Suppressor macrophage treated with lipopolysaccharide for 1 hour (primary cell): Measurements from ENCODE around the gene TENM4.

Experiments
- DNase-seq, 3 donors: peaks; one replicate each; pipeline ENCODE4 v3.0.0-alpha.2; 2020 to 2022

The TENM4 gene

DNA sequence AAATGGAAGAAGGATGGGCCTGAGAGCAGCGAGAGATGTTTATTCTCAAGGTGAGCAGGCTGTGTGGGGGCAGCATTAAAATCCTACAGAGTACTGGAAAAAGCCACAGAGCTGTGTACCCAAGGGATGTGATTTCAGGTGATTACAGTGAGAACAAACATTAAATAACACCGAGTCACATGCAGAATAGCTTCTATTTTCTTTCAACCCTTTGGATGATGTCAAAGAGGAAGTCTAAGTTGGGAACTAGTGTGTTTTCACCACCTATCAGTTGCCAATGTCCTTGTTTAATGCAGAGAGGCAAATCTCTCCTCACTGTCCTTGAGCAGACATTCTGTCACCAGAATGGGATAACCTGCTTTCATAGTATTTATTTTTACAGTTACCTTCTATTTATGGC, 486.6 kb downstream of the TENM4 start:
- DNase-seq = peak in 1 of 3 donors; percentile 24

DNA sequence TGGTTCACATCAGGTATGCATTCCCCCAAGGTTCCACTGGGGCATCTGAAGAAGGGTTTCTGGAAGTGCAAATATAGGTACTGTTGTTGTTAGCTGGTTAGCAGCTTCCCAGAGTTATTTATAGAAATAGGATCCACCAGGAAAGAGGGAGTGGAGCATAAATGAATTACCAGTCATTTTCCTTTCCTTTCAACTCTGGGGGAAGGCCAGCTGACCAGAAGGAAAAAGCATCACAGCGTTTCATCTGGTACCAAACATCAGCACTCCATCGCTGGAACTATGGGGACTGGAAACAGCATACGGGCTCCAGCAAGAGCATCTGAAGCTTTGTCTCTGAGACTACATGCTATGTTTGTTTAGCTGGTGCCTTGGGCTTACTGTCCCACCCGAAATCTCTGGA, 487.9 kb downstream of the TENM4 start:
- no peak for DNase-seq

DNA sequence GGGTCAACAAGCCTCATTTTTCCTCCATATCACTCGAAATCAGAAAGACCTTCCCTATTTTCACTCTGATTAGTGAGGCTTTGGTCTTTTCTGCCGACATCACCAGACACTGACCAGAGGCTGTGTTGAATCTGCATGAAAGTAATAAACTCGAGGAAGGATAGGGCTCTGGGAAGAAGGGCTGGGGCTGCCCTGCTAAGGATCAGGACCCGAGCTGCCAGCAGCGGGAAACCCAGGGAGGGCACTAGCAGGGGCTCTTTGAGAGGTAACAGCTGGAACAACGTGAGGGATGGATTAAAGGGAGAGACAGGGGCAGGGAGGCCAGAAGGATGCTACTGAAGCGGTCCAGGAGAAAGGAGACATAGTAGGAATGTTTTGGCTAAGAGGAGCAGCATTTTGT, 488.7 kb downstream of the TENM4 start:
- DNase-seq = no peak

DNA sequence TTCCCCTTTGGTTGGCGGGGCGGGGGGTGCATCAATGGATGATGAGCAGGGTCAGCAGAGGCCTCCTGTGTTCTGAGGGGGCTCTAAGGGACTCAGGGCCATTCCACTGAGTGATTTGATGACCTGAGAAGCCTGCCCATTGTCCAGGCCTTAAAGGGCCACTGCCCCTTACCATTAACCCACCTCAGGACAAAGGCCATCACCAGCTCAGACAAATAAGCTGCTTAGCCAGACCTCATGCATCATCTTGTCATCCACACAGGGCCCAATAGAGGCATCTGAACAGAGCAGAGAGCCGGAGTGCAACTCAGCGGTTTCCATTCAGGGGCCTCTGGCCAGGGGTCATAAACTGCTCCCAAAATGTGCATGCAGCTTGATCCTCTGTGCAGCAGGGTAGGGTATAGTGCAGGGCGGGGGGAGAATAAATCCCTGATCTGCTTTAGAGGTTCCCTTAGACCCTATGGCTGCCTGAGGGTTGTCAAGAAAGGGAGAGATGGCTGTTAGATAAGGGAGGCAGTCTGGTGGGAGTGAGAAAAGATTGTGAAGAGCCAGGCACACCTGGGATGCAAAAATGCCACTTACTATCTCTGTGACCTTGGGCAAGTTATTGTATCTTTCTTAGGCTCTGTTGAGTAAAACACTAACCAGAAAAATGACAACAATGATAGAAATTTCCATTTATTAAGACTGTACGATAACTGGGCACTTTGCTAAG, 490.7 kb downstream of the TENM4 start:
- no peak for DNase-seq

DNA sequence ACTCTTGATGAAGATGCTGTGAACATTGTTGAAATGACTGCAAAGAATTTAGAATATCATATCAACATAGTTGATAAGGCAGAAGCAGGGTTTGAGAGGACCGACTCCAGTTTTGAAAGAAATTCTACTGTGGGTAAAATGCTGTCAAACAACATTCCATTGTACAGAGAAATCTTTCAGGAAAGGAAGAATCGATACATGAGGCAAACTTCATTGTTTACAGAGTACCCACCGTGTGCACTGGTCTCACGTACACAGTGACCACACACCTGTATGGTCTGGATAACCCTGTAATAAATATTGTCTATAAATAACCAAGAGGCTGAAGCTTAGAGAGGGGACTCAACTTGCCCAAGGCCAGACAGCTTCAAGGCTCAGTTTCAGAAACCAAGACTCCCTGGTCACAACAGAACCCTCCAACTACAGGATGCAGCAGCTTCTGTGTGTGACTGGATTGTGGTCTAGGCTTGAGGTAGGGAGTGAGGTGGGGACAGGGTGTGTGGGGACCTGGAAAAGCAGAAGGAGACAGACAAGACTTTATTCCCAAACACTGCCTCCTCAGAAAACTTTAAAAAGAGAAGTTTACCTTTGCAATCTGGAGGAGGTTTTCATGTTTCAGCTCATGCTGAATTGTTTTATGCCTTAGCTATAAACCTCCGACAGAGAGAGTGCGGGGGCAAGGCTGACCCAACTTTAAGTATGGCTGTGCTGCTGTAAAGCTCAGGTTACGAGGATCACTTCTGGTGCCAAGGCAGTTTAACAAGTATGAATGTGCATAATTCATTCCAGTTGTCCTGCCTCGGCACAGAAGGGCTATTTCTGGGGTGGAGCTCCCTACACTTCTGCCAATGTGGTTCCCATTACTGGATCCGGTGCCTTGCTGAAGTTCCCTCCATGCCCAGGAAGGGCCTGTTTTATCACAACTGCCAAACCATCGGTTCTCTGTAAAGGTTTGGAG, 493.6 kb downstream of the TENM4 start:
- DNase-seq = no peak

DNA sequence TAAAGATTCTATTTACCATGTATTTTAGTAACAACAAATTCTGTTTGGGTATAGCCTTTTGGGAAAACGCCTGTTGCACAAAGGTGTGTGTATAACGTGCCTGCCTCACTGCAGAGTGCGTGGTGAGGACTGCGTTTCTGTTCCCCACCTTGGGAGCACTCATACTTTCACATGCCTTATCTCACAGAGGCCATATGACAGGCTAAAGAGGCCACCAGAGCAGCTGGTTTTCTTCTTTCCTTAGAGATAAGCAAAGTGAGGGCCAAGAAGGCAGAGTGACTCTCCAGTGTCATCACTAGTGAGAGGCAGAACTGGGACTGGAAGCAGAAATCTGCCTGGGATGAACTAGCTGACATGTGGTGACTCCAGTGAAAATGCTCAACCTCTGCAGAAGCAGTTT, 497.0 kb downstream of the TENM4 start:
- DNase-seq = no peak

DNA sequence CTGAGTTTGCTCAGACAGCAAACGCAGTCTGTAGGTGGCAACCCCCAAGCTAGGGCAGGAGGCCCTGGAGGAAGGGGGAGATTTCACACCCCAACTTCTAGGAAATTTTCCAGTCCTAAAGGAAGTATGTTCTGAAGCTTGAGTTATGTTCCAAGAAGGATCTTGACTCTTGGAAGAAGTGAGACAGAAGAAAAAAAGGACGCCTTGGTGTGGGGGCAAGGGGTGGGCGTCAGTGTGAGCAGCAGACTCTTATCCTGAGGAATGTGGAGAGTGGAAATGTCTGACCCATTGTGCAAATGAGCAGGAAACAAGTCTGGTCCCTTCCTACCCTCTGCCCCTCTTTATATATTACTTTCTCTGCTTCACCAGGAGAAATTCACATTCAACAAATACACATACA, 497.7 kb downstream of the TENM4 start:
- DNase-seq = no peak

DNA sequence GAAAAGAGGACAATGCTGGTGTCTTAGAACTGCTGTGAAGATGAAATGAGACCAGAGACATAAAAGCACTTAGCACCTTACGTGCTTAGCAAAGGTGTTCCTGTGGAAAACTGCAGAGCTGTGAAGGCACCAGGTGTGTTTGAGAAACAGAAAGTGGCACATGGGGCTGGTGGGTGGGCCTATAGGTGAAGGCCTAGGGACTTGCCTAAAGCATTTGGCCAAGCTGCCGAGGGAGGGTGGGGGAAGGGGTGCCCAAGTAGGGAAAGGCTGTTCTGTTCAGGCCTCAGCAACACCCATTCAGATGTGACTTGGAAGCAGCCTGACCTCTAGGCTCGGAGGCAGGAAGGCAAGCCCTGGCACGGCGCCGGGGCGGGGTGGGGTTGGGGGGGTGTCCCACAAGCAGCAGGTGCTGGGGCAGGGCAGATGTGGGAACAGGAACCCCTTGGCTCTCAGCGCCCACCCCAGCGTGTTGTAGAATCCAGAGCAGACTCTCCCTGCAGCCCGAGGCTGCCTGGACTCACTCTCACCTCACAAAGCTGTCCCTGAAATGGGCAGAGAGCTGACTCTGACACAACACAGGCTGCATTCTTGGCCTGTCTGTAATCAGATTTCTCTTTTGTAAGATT, 499.5 kb downstream of the TENM4 start:
- DNase-seq = no peak

DNA sequence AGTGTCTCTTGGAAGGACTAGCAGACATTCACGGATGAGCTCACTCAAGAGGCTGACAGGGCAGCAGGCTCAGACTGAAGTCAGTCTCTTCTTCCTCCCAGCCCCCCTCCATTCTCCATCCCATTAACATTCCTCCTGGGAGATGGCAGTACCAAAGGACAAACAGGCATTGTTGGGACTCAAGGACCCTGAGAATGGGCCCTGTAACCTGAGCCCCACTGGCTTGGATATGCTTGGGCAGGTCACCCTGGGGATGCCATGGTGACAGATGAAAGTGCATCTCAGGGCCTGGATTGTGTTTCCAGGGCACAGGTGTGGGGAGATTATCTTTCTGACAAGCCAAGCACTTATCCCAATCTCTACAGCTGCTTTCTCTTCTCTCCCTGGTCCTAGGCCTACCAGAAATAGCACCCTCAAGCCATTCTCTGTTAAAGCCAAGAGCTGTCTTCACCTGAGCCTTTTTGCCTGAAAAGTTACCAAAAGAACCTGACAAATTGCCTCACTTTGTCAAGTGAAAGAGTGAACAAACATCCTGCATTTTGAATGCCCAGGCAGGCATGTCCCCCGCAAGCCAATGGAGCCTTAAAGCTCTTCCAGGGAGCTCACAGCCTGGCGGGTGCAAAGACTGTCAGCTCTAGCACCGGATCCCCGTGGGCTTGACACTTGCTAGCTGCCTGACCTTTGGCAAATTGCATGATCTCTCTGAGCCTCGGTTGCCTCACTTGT, 500.2 kb downstream of the TENM4 start:
- no peak for DNase-seq

DNA sequence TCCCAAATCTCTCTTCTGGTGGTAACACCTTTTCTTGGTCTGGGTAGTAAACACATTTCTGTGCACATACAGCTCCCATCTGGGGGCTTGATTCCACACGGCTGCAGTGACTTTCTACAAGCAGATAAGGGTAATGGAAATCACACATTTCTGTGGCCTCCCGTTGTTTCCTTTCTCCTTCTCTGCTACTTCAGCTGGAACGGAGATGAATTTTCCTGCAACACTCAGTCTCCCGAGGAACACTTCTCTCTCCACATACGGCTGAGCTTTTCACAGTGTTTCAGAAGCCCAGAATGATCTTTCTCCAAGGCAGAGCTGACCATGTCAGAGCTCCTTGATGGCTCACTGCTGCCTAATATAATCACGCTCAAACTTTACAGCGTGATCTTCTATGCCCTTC, 501.9 kb downstream of the TENM4 start:
- no peak for DNase-seq

DNA sequence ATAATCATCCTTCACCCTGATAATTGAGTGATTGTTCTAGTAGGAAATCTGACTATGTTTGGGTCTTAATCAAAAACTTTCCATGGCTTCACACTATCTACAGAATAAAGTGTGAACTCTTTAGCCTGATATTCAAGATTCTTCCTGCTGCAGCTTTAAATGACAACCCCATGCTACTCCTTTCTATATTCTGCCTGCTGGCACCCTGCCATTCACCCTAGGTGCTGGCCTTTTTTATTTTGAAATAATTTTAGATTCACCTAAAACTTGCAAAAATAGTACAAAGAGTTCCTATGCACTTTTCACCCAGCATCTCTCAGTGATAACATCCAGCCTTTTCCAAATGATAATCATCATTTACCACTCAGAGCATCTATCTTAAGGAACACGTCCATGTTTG, 502.8 kb downstream of the TENM4 start:
- DNase-seq = no peak

DNA sequence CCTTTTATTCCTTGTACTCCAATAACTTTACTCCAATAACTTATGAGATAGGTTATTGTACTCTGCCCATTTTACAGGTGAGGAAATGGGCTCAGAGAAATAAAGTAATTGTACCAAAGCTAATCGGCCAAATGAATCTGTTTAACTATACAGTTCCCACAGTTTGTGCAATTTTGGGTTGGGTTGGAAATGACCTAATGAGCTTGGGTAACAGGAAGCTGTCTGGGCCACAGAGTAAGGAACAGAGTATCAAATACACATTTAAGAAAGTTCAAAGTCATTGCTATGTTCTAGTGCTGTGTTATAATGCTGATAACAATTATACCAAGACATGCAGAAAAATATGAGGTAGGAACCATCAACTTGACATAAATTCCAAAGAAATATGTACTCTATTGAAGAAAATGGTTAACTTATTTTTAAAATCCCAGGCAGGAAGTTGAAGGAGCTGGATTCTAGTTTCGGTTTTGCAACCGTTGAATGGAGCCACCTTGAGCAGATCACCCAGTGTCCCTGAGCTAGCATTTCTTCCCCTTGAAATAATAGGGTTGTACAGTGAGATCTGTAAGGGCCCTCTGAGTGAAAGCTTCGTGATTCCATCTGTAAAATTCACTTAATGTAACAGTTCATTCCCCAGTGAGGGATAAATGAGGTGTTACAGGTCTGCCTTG, 505.3 kb downstream of the TENM4 start:
- DNase-seq = peak; percentile 39 to 62 (median 48)

DNA sequence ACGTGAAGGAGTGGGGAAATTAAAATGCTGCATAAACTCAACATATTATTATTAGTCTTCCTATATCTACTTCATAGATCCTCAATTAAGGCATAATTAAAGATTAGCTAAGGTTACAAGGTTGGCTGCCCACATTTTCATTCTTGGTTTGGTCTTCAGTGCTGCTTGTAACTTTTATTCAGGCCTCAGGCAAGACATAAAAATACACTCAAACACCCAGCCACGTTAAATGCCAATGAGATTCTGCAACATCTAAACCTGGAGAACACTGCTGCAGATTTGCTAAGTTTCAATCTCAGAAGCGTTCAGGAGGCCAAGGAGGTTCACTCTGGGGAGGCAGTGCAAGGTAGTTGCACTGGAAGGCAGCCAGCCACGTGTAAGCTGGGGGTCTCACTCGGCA, 507.5 kb downstream of the TENM4 start:
- DNase-seq = no peak

DNA sequence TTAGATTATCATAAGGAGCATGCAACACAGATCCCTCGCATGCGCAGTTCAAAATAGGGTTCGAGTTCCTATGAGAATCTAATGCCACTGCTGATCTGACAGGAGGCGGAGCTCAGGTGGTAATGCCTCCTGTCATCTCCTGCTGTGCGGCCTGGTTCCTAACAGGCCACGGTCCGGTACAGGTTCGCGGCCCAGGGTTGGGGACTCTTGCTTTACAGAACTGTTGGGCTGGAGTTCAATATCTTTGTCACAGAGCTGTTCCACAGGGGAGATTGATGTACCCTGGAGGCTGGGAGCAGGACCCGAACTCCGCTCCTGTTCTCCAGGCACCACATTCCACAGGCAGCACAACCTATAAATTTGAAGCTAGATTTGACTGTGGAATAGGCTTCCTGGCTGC, 508.1 kb downstream of the TENM4 start:
- no peak for DNase-seq

DNA sequence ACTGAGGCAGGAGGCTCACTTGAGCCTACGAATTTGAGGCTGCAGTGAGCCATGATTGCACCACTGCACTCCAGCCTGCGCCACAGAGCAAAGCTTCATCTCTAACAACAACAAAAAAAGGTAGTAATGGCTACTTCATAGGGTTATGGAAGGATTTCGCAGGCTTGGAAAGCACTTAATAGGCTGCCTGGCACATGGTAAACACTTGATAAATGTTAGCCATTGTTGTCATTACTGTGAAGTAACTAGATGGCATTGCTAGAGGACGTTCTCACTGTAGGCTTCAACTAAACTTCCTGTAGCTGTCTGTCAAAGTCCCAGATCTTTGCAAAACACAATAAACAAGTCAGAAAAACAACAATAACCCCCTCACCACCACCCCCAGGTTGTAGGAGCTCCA, 508.9 kb downstream of the TENM4 start:
- DNase-seq = no peak

DNA sequence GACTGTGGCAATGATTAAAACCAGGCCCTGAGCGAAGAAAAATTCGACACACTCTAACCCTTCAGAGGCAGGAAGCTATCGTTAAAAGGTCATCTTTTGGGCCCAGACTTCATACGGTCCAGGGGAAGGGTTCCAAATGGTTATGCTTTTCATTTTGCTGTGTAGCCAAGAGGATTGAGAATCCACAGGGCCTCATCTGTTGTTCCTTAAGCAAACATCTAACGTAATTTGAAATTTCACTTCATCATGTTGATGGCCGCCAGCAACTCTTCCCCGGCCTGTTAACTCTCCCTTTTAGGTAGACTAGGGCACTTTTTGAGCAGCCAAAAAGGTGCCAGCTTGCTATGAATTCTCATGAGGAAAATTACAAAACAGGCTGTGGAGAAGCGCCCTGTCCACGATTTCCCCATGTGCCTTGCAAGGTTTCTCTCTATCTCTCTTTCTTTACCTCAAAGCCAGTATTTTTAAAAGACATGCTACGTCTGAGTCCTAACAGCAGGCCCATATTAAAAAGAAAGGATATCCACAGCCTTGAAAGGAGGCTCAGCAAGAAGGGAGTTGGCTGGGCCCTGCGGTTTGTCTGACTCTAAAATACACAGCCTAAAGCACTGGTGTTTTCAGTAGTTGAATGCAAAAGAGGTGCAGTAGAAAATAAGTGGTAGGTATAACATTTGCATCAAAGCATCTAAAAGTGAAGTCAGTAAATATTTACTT, 509.9 kb downstream of the TENM4 start:
- DNase-seq = no peak

DNA sequence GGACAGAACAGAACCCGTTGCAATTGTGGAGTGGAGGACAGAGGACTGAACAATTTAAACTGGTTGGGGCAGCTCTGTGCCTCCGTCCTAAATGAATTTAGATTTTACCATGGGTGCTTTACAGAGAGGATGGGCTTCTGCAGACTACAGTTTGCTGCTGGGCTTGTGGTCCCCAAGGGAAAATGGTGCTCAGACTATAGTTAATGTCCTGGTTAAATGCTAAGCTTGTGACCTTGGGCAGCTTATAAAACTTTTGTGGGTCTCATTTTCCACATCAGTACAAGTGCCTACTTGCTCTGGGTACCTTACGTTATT, 511.0 kb downstream of the TENM4 start:
- DNase-seq = no peak

DNA sequence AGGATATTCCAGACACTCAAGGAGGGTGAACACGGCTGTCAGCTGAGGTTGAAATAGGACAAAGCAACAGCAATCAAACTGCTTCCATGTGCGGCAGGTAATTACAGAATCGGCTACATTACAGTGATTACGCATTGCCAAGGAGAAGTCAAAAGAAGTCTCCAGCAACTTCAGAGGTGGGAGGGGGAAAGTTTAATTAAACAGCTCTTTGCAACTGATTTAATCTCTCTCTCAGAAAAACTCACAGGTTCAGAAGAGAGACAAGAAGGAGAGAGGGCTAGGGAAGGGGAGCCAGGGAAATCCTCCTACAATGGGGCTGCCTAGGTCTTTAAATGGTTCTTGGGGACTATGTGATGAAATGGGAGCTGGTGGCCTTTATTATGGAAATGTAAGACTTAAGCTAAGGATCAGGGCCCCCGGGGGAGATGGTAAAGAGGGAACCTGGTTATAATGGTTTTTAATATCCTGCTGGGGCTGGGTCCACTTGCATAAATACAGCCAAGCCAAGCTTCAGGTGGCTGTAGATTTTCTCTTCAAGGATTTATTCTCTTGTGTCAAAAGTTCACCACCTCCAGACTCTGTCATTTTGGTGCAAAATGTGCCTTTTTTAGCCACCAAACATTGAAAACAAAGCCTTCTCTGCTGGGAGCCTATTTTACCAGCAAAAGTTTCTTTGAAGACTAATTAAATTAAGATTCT, 511.5 kb downstream of the TENM4 start:
- no peak for DNase-seq

DNA sequence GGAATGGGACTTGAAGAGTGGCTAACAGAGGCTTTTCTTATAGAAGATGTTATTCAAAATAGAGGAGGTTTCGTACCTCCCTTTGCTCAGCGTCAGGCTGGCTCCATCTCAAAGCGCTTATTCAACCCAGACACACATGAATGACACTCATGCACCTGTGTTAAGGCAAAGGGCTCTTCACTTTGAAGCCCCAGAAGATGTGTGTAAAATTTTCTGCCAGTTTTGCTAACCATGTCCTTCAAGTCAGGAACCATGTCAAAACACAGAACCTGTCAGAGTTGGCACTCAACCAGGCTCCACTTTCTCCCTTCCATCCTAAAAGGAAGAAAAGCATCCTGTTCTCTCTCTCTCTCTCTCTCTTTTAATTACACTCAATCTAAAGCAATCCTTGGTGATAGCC, 513.3 kb downstream of the TENM4 start:
- DNase-seq = no peak

DNA sequence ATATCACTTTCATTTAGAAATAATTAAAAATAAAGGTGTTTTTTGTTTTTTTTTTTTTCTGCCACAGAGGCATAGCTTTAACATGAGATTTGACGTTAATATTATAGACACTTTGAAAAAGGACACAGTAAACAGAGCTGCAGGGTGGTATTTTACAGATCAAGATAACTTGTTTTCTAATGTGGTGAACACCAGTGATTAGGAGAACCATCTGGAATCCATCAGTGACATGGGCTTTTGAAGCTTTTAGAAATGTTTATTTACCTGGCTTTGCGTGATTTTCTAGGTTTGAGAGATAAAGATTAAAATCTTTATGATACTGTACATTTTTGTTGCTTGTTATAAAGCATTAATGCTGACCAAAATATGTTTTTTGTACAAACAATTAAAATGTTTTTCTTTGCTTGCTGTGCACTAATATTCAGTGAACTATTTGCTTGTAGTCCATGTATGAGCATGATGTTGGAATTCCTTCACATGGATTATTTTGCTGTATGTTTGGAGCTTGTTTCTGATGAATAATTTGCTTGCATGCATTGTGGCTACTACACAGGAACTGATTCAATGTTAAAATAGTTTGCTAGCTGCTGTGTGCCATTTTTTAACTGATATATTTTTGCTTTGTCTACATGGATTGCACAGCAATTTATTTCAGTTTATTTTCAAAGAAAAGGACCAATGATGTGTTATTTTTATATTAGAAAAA, 514.0 kb downstream of the TENM4 start:
- no peak for DNase-seq

DNA sequence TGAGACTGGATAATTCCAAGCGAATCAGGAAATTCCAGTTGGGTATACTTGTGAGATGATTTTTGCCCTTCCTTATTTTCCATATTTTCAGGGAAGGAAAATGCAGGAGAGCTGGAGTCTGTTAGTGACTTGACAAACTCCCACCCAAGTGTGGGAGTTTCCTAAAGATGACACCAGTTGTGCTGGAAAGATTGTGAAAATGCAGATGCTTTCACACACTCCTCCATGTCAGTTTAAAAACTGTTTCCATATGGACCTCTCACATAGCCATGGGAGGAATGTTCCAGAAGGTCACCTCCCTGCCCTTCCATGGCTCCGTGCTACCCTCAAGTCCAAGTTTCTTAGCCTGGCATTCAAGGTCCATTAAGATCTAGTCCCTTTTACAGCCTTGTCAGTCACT, 515.4 kb downstream of the TENM4 start:
- DNase-seq = no peak
